ENCODE results near the gene CLCA4.

CLCA4 gene

GRCh38 chr1:86621286-86621685 lies 74.4 kb downstream of the CLCA4 start:
- DNase-seq, result no peak
